ENCODE data around the gene SLC50A1. TPM values are rescaled to one million over a fixed set of nuclear protein-coding genes. Genes with fewer than 3 reads are reported as not detected.

Gene SLC50A1
- total RNA-seq, 1 experiment from 2014 or later: 24.9 TPM

DNA sequence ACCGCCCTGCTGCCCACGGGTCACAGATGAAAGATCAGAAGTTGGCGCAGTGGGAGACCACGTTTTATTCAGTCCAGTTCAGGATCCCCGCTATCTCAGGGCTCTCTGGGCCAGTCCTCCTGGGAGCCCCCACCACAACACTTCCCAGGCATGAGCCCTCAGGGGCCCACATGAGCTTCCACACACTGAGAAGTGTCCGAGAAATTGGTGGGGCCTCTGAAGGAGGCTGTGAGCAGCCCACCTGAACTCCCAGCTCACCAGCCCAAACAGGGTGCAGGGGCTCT lies 50.1 kb downstream of the SLC50A1 start:
- Histone ChIP-seq H3K27ac (ENCODE audit: insufficient read length, low read depth, low read length) (no peak overlapping the region), H2BK12ac (ENCODE audit: insufficient read length, low read depth, low read length) (no peak overlapping the region), H2AFZ (ENCODE audit: low read length) (no peak overlapping the region), H3T11ph (ENCODE audit: low read length) (no peak overlapping the region), H3K23ac (ENCODE audit: insufficient read length, low read depth, low read length) (no peak overlapping the region), H3K4ac (ENCODE audit: low read depth, low read length) (no peak overlapping the region), H3K9me3 (ENCODE audit: control insufficient read depth, low read depth, low read length) (no peaks in the 10 kb centered on the region), H3K18ac (ENCODE audit: insufficient read length, low read depth, low read length) (no peak overlapping the region), H4K20me1 (ENCODE audit: control insufficient read depth, insufficient read depth, insufficient read length) (no peaks in the 10 kb centered on the region), H3K79me1 (ENCODE audit: insufficient read depth, low read depth, low read length, poor library complexity, severe bottlenecking) (no peaks in the 10 kb centered on the region), H3K23me2 (ENCODE audit: insufficient read length, low read depth, low read length, poor library complexity, severe bottlenecking) (no peaks in the 10 kb centered on the region), H2AK5ac (ENCODE audit: insufficient read length, low read length) (no peak overlapping the region), H2BK5ac (ENCODE audit: insufficient read length, low read length) (no peak overlapping the region), H3K56ac (ENCODE audit: insufficient read length, low read depth, low read length) (no peak overlapping the region), H4K5ac (ENCODE audit: insufficient read length, low read depth, low read length) (no peak overlapping the region), H3K27me3 (ENCODE audit: insufficient read depth, low read length) (no peaks in the 10 kb centered on the region), H4K8ac (replicated peaks; ENCODE audit: insufficient read length, low read depth, low read length) (no peak overlapping the region), H3K9ac (ENCODE audit: extremely low read depth, insufficient read length, low read length) (no peak overlapping the region), H2BK20ac (ENCODE audit: low read depth, low read length, poor library complexity, severe bottlenecking) (no peak overlapping the region), H4K91ac (ENCODE audit: insufficient read length, low read depth, low read length) (no peak overlapping the region), H3K79me2 (ENCODE audit: insufficient read depth, low read length) (no peaks in the 10 kb centered on the region), H2BK120ac (ENCODE audit: low read depth, low read length, poor library complexity, severe bottlenecking) (no peak overlapping the region), H3K14ac (ENCODE audit: insufficient read depth, low read length) (no peak overlapping the region), H2BK15ac (ENCODE audit: low read depth, low read length) (no peak overlapping the region), H3K4me2 (ENCODE audit: insufficient read depth, insufficient read length, low read length) (no peak overlapping the region), H3K4me1 (ENCODE audit: insufficient read depth, low read length) (peaks cover 3% of the 10 kb centered on the region)
- peaks cover 17 to 31% of the 10 kb centered on the region in 2 experiments for H3K4me1 Mint-ChIP-seq
- TF ChIP-seq, protein P1, sequence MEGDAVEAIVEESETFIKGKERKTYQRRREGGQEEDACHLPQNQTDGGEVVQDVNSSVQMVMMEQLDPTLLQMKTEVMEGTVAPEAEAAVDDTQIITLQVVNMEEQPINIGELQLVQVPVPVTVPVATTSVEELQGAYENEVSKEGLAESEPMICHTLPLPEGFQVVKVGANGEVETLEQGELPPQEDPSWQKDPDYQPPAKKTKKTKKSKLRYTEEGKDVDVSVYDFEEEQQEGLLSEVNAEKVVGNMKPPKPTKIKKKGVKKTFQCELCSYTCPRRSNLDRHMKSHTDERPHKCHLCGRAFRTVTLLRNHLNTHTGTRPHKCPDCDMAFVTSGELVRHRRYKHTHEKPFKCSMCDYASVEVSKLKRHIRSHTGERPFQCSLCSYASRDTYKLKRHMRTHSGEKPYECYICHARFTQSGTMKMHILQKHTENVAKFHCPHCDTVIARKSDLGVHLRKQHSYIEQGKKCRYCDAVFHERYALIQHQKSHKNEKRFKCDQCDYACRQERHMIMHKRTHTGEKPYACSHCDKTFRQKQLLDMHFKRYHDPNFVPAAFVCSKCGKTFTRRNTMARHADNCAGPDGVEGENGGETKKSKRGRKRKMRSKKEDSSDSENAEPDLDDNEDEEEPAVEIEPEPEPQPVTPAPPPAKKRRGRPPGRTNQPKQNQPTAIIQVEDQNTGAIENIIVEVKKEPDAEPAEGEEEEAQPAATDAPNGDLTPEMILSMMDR (conservative IDR thresholded peaks at IDR 0.05): no peak
- H3K4me3 Mint-ChIP-seq: no peak overlapping the region
- H3K27me3 Mint-ChIP-seq (ENCODE audit: low read depth): peaks cover 1% of the 10 kb centered on the region; the same call in 1 of the 2 replicates
- peak overlapping the region in 2 of 3 experiments; percentile 3 to 55; a peak in 3 of 7 replicates for H3K27ac Mint-ChIP-seq
- WGBS (ENCODE audit: extremely low coverage, insufficient read length, low lambda C conversion rate): no CpG with 5 or more reads among the region's 6 CpGs
- peaks cover 12 to 33% (median 28%) of the 10 kb centered on the region in 3 experiments; a peak in 6 of 7 replicates for H3K36me3 Mint-ChIP-seq (ENCODE audit: insufficient read depth in 1 of 3, low read depth in 3 of 3)
- no peak for DNase-seq
- H3K9me3 Mint-ChIP-seq: peaks cover 0 to 2% of the 10 kb centered on the region in 2 experiments; a peak in 1 of 5 replicates
